Measurements from ENCODE around the gene BRI3. TPM values are rescaled to one million over a fixed set of nuclear protein-coding genes. Genes with fewer than 3 reads are reported as not detected.

Gene BRI3
- total and polyA plus RNA-seq, 10 of the 15 experiments (the other 5 are each of a cell fraction or from before 2014, with no cell fraction given), result 4.5 to 56.3 (median 21.5) TPM

Other genes starting within 250 kb of the BRI3 start
- gene LMTK2, start 174.8 kb upstream of the BRI3 start, total RNA-seq (2014; rRNA removed), result 4.9 and 5.2 TPM in 2 replicates
- gene LMTK2, start 174.8 kb upstream of the BRI3 start, total RNA-seq (2014; rRNA removed; fragmentation: Illumina TruSeq; extraction: Trizol), result 4.4 and 4.6 TPM in 2 replicates
- 7.9 and 8.7 TPM in 2 replicates for gene LMTK2, start 174.8 kb upstream of the BRI3 start, total RNA-seq (2021)
- gene LMTK2, start 174.8 kb upstream of the BRI3 start, polyA plus RNA-seq (2011; rRNA removed), result 4.0 and 4.6 TPM in 2 replicates
- 4.1 and 4.6 TPM in 2 replicates for gene LMTK2, start 174.8 kb upstream of the BRI3 start, polyA plus RNA-seq (2014; fragmentation: Illumina TruSeq; extraction: Trizol)
- gene LMTK2, start 174.8 kb upstream of the BRI3 start, polyA plus RNA-seq (2014; fragmentation: Nextera tagmentation; extraction: Ambion mirVana), result 1 to 10 TPM in 1 of 2 experiments, under 1 TPM in 1; 0.68 to 1.1 TPM
- 4.7 and 5.0 TPM in 2 replicates for gene LMTK2, start 174.8 kb upstream of the BRI3 start, polyA plus RNA-seq (2014; rRNA removed)
- gene LMTK2, start 174.8 kb upstream of the BRI3 start, polyA plus RNA-seq (2016; fragmentation: Nextera tagmentation; extraction: Ambion mirVana), result 1 to 10 TPM; 2.7 to 3.6 TPM
- 4.2 and 5.3 TPM in 2 replicates for gene BHLHA15, start 70.2 kb upstream of the BRI3 start, total RNA-seq (2014; rRNA removed)
- gene BHLHA15, start 70.2 kb upstream of the BRI3 start, total RNA-seq (2014; rRNA removed; fragmentation: Illumina TruSeq; extraction: Trizol), result 0.37 and 0.54 TPM in 2 replicates
- gene BHLHA15, start 70.2 kb upstream of the BRI3 start, total RNA-seq (2021), result 2.4 and 3.0 TPM in 2 replicates
- gene BHLHA15, start 70.2 kb upstream of the BRI3 start, polyA plus RNA-seq (2011; rRNA removed), result not detected in 2 replicates
- gene BHLHA15, start 70.2 kb upstream of the BRI3 start, polyA plus RNA-seq (2014; fragmentation: Illumina TruSeq; extraction: Trizol), result not detected in 2 replicates
- not detected for gene BHLHA15, start 70.2 kb upstream of the BRI3 start, polyA plus RNA-seq (2014; fragmentation: Nextera tagmentation; extraction: Ambion mirVana)
- 1.9 and 4.9 TPM in 2 replicates for gene BHLHA15, start 70.2 kb upstream of the BRI3 start, polyA plus RNA-seq (2014; rRNA removed)
- gene BHLHA15, start 70.2 kb upstream of the BRI3 start, polyA plus RNA-seq (2016; fragmentation: Nextera tagmentation; extraction: Ambion mirVana), result 1 to 10 TPM; 2.0 to 2.9 TPM
- 8.5 and 11.0 TPM in 2 replicates for gene TECPR1, start 29.5 kb upstream of the BRI3 start, total RNA-seq (2014; rRNA removed)
- gene TECPR1, start 29.5 kb upstream of the BRI3 start, total RNA-seq (2014; rRNA removed; fragmentation: Illumina TruSeq; extraction: Trizol), result 3.2 and 5.5 TPM in 2 replicates
- 15.2 and 16.8 TPM in 2 replicates for gene TECPR1, start 29.5 kb upstream of the BRI3 start, total RNA-seq (2021)
- gene TECPR1, start 29.5 kb upstream of the BRI3 start, polyA plus RNA-seq (2011; rRNA removed), result 1.5 and 2.5 TPM in 2 replicates
- gene TECPR1, start 29.5 kb upstream of the BRI3 start, polyA plus RNA-seq (2014; fragmentation: Illumina TruSeq; extraction: Trizol), result 2.1 and 3.2 TPM in 2 replicates
- gene TECPR1, start 29.5 kb upstream of the BRI3 start, polyA plus RNA-seq (2014; fragmentation: Nextera tagmentation; extraction: Ambion mirVana), result under 1 TPM; 0.26 to 0.51 TPM
- 8.8 and 9.1 TPM in 2 replicates for gene TECPR1, start 29.5 kb upstream of the BRI3 start, polyA plus RNA-seq (2014; rRNA removed)
- 1 to 10 TPM; 5.2 to 7.4 TPM for gene TECPR1, start 29.5 kb upstream of the BRI3 start, polyA plus RNA-seq (2016; fragmentation: Nextera tagmentation; extraction: Ambion mirVana)
- gene BAIAP2L1, start 119.4 kb downstream of the BRI3 start, total RNA-seq (2014; rRNA removed), result 23.8 and 24.9 TPM in 2 replicates
- 32.2 and 32.6 TPM in 2 replicates for gene BAIAP2L1, start 119.4 kb downstream of the BRI3 start, total RNA-seq (2014; rRNA removed; fragmentation: Illumina TruSeq; extraction: Trizol)
- gene BAIAP2L1, start 119.4 kb downstream of the BRI3 start, total RNA-seq (2021), result 49.5 and 49.9 TPM in 2 replicates
- 25.2 and 25.3 TPM in 2 replicates for gene BAIAP2L1, start 119.4 kb downstream of the BRI3 start, polyA plus RNA-seq (2011; rRNA removed)
- gene BAIAP2L1, start 119.4 kb downstream of the BRI3 start, polyA plus RNA-seq (2014; fragmentation: Illumina TruSeq; extraction: Trizol), result 60.2 and 89.5 TPM in 2 replicates
- gene BAIAP2L1, start 119.4 kb downstream of the BRI3 start, polyA plus RNA-seq (2014; fragmentation: Nextera tagmentation; extraction: Ambion mirVana), result 10 to 100 TPM in 1 of 2 experiments, 1 to 10 TPM in 1; 8.9 to 11.6 TPM
- gene BAIAP2L1, start 119.4 kb downstream of the BRI3 start, polyA plus RNA-seq (2014; rRNA removed), result 38.7 and 40.3 TPM in 2 replicates
- 10 to 100 TPM; 54.9 to 58.3 TPM for gene BAIAP2L1, start 119.4 kb downstream of the BRI3 start, polyA plus RNA-seq (2016; fragmentation: Nextera tagmentation; extraction: Ambion mirVana)

All from GM12878 (cell line).